Fibroblast of skin of abdomen (primary cell): ENCODE measurements around the gene MLPH.
A peak's percentile ranks its signal among the peaks of the same experiment; 100 is the strongest.
"Not testable (repeated sequence)": the region's sequence is repeated elsewhere in the genome, so short reads cannot be mapped to it uniquely, and the experiment has no call there.

Experiments
- DNase-seq: peaks from one replicate; pipeline ENCODE4 v3.0.0-alpha.2; 2013

The MLPH gene

GRCh38 chr2:237591141-237591881 lies 104.3 kb downstream of the MLPH start:
- DNase-seq: no peak

- no peak for DNase-seq
These were observed 105.5 kb downstream of the MLPH start for GRCh38 chr2:237592425-237592980.

- DNase-seq: no peak
These were observed 106.0 kb downstream of the MLPH start for GRCh38 chr2:237593036-237593435.

- no peak for DNase-seq
These were observed 106.7 kb downstream of the MLPH start for GRCh38 chr2:237593596-237594320.

GRCh38 chr2:237594514-237594871 lies 107.4 kb downstream of the MLPH start:
- DNase-seq: no peak

GRCh38 chr2:237595829-237596519 lies 108.9 kb downstream of the MLPH start:
- DNase-seq: not testable (repeated sequence)

- no peak for DNase-seq
These were observed 109.6 kb downstream of the MLPH start for GRCh38 chr2:237596520-237597195.

GRCh38 chr2:237597196-237598145 lies 110.4 kb downstream of the MLPH start:
- DNase-seq: no peak

GRCh38 chr2:237598468-237599208 lies 111.6 kb downstream of the MLPH start:
- DNase-seq: no peak

- DNase-seq: no peak
These were observed 112.5 kb downstream of the MLPH start for GRCh38 chr2:237599465-237600110.

GRCh38 chr2:237600205-237600846 lies 113.3 kb downstream of the MLPH start:
- peak; percentile 69 for DNase-seq

GRCh38 chr2:237601453-237602116 lies 114.5 kb downstream of the MLPH start:
- DNase-seq: no peak

- no peak for DNase-seq
These were observed 115.4 kb downstream of the MLPH start for GRCh38 chr2:237602409-237602808.

GRCh38 chr2:237603049-237603717 lies 116.1 kb downstream of the MLPH start:
- DNase-seq: no peak

GRCh38 chr2:237603718-237604362 lies 116.8 kb downstream of the MLPH start:
- peak; percentile 39 for DNase-seq

GRCh38 chr2:237604391-237604790 lies 117.3 kb downstream of the MLPH start:
- no peak for DNase-seq
